Heart right ventricle (tissue), 16 donors: ENCODE results near the gene USP31. TPM values are rescaled to one million over a fixed set of nuclear protein-coding genes. Genes with fewer than 3 reads are reported as not detected.

Experiments
- ATAC-seq, 8 donors: fragments of 200-7000 bp; cut with Tn5 transposase; one replicate each; pipeline ENCODE4 v1.9.1; 2020; ENCODE audit warnings: mild to moderate bottlenecking in 8 of 8, moderate library complexity in 8 of 8, moderate number of reproducible peaks in 1 of 8
- DNase-seq, 2 donors: peaks; one replicate each; pipeline ENCODE4 v3.0.0-alpha.2; 2020
- H3K27ac ChIP-seq, 10 donors: fragments of 200-600 bp; sonication (generic) in 2 of 10; one replicate each; pipeline versions ENCODE4 v1.5.0 to v1.8.0; 2020 to 2022; ENCODE audit warnings: mild to moderate bottlenecking in 3 of 10
- H3K27me3 ChIP-seq, 7 donors: fragments of 200-600 bp; one replicate each; pipeline ENCODE4 v1.8.0; 2021 to 2022; ENCODE audit warnings: mild to moderate bottlenecking in 2 of 7
- H3K36me3 ChIP-seq, 9 donors: fragments of 200-600 bp; sonication (generic) in 1 of 9; one replicate each; pipeline versions ENCODE4 v1.5.0 to v1.8.0; 2020 to 2022; ENCODE audit warnings: mild to moderate bottlenecking in 2 of 9
- H3K4me1 ChIP-seq, 9 donors: fragments of 200-600 bp; sonication (generic) in 1 of 9; one replicate each; pipeline versions ENCODE4 v1.5.0 to v1.8.0; 2020 to 2022; ENCODE audit warnings: mild to moderate bottlenecking in 4 of 9
- H3K4me3 ChIP-seq, 10 donors: fragments of 200-600 bp; sonication (generic) in 2 of 10; one replicate each; pipeline versions ENCODE4 v1.5.0 to v1.8.0; 2020 to 2022; ENCODE audit warnings: mild to moderate bottlenecking in 7 of 10, moderate library complexity in 2 of 10
- H3K9me3 ChIP-seq, 11 donors: fragments of 200-600 bp in 10 of 11; sonication (generic) in 2 of 11; one replicate each; pipeline versions ENCODE4 v1.5.0 to v1.8.0; 2013 to 2022; ENCODE audit warnings: mild to moderate bottlenecking in 2 of 11, control low read depth in 1 of 11, moderate library complexity in 1 of 11
- WGBS, 2 donors: extraction: QIAGEN DNeasy Blood & Tissue Kit; methylation state at CpG; one replicate each; pipeline ENCODE4 v1.1.7; 2013; ENCODE audit warnings: inconsistent platforms in 1 of 2; 5-methylcytosine and 5-hydroxymethylcytosine counted together
- intact Hi-C, 10 donors: fragments of 100-400 bp; cut with DNase I; formaldehyde crosslinking; loops; one replicate each; pipeline versions ENCODE4 v1.11.1 to v1.14.2; 2022
- polyA plus RNA-seq, 2 donors: library from polyadenylated mRNA; stranded (reverse); fragments of 200-250 nt; gene quantifications; one replicate each; pipeline ENCODE4 v1.2.3, GENCODE V29; 2013
- total RNA-seq, 10 donors: library from RNA; stranded (reverse); fragmentation: NEBNext Ultra II Directional in 3 of 10; extraction: Animal tissue kit (Norgen Biotek cat#: 25700) in 3 of 10; gene quantifications; one replicate each; pipeline versions ENCODE4 v1.2.1 to v1.2.4, GENCODE V29; 2021 to 2023
- TF ChIP-seq, protein P1 (sequence below), 9 donors: fragments of 200-600 bp; sonication (generic) in 2 of 9; IDR thresholded peaks; one replicate each; pipeline versions ENCODE4 v1.5.0 to v1.8.0; 2021 to 2022; ENCODE audit warnings: antibody characterized with exemption in 9 of 9, mild to moderate bottlenecking in 5 of 9, moderate library complexity in 1 of 9
- donor health status: Arrhythmogenic right ventricular cardiomyopathy.
- donor health status: ischemic (EF 13 %, LVEDD 7.1; RV severe dilation, severe dysfunction).
- donor health status: healthy with polysubstance abuse.
- donor health status: DM: no; HTN: yes; CAD: no.
- donor health status: DM: no; HTN: no; CAD: no.
- donor health status: ischemic (EF 25% LVEDD 6.9; RV normal size, moderate dysfunction).
- donor health status: ischemic (EF 25% LVEDD 5.7; RV mildly dilated, moderate dysfunction).
- donor health status: healthy.
- donor health status: DM: yes; HTN: yes; CAD: no.
- donor health status: Ischemic cardiomyopathy.
- donor health status: ischemic (EF 35%, LVEDD 5.7; RV mildly dilated, moderate dysfunction).
- donor health status: nonischemic (EF 11% LVEDD 7.7; RV severe dilation, severe dysfunction).
- donor health status: DM: yes; HTN: yes; CAD: no.
- donor health status: PGD.
- donor health status: ischemic (EF 29% LVEDD 5.4; RV normal size, mild dysfunction).
- donor health status: nonischemic (EF 23%, LVEDD 6.1; RV moderate dilation, normal function).

Gene USP31
- total and polyA plus RNA-seq, 12 donors, result 8.9 to 32.1 (median 22.4) TPM

- intact Hi-C loops, result no loop called here
- no peak overlapping the region for H3K27ac ChIP-seq
- peaks cover 0 to 11% (median 0%) of the 10 kb centered on the region in 7 donors for H3K27me3 ChIP-seq
- no peaks in the 10 kb centered on the region for H3K36me3 ChIP-seq
- no peak overlapping the region for H3K4me3 ChIP-seq
- 62 to 65% methylated on average over 4 of the region's 4 CpGs for WGBS, 2 donors
- TF ChIP-seq, protein P1, sequence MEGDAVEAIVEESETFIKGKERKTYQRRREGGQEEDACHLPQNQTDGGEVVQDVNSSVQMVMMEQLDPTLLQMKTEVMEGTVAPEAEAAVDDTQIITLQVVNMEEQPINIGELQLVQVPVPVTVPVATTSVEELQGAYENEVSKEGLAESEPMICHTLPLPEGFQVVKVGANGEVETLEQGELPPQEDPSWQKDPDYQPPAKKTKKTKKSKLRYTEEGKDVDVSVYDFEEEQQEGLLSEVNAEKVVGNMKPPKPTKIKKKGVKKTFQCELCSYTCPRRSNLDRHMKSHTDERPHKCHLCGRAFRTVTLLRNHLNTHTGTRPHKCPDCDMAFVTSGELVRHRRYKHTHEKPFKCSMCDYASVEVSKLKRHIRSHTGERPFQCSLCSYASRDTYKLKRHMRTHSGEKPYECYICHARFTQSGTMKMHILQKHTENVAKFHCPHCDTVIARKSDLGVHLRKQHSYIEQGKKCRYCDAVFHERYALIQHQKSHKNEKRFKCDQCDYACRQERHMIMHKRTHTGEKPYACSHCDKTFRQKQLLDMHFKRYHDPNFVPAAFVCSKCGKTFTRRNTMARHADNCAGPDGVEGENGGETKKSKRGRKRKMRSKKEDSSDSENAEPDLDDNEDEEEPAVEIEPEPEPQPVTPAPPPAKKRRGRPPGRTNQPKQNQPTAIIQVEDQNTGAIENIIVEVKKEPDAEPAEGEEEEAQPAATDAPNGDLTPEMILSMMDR (IDR thresholded peaks at IDR 0.05), result no peak
- no peaks in the 10 kb centered on the region for H3K4me1 ChIP-seq
- ATAC-seq (no peak), DNase-seq (no peak)
- peaks cover 0 to 4% (median 0%) of the 10 kb centered on the region in 11 donors for H3K9me3 ChIP-seq
Observed at GRCh38 chr16:23160082-23160481, 10.8 kb upstream of the USP31 start.

GRCh38 chr16:23158114-23158513 is 8.9 kb upstream of the USP31 start:
- DNase-seq (no peak), ATAC-seq (no peak)
- TF ChIP-seq, protein P1 (IDR thresholded peaks at IDR 0.05), result no peak
- peaks cover 0 to 15% (median 0%) of the 10 kb centered on the region in 7 donors for H3K27me3 ChIP-seq
- no peaks in the 10 kb centered on the region for H3K9me3 ChIP-seq
- intact Hi-C loops, result no loop called here
- H3K4me1 ChIP-seq, result no peaks in the 10 kb centered on the region
- 94 to 96% methylated on average over 6 of the region's 6 CpGs for WGBS, 2 donors
- H3K36me3 ChIP-seq, result no peaks in the 10 kb centered on the region
- H3K27ac ChIP-seq, result no peak overlapping the region
- H3K4me3 ChIP-seq, result no peak overlapping the region

GRCh38 chr16:23156946-23157460 is 7.8 kb upstream of the USP31 start:
- H3K4me3 ChIP-seq, result no peak overlapping the region
- DNase-seq (no peak), ATAC-seq (no peak)
- no peaks in the 10 kb centered on the region for H3K9me3 ChIP-seq
- H3K27me3 ChIP-seq, result peaks cover 0 to 15% (median 0%) of the 10 kb centered on the region in 7 donors
- no peaks in the 10 kb centered on the region for H3K36me3 ChIP-seq
- TF ChIP-seq, protein P1 (IDR thresholded peaks at IDR 0.05), result no peak
- intact Hi-C loops, result no loop called here
- H3K4me1 ChIP-seq, result no peaks in the 10 kb centered on the region
- no peak overlapping the region for H3K27ac ChIP-seq
- WGBS, 2 donors, result 47 to 74% methylated on average over 1 of the region's 1 CpG

GRCh38 chr16:23156110-23156509 is 6.9 kb upstream of the USP31 start:
- DNase-seq (no peak), ATAC-seq (no peak)
- Histone ChIP-seq H3K4me3 (no peak overlapping the region), H3K27ac (no peak overlapping the region), H3K9me3 (no peaks in the 10 kb centered on the region), H3K27me3 (peaks cover 0 to 15% (median 0%) of the 10 kb centered on the region in 7 donors), H3K36me3 (no peaks in the 10 kb centered on the region), H3K4me1 (no peaks in the 10 kb centered on the region)
- 73 to 88% methylated on average over 3 of the region's 3 CpGs for WGBS, 2 donors
- TF ChIP-seq, protein P1 (IDR thresholded peaks at IDR 0.05), result no peak
- intact Hi-C loops, result no loop called here
